TTC549 (cell line): ENCODE data around the gene PIH1D1.

Experiments
- FAIRE-seq: peaks from 2 replicates; lab custom pipeline; 2012; peaks lifted over from hg19 to GRCh38; lab: Jason Lieb, UNC

PIH1D1 gene

DNA sequence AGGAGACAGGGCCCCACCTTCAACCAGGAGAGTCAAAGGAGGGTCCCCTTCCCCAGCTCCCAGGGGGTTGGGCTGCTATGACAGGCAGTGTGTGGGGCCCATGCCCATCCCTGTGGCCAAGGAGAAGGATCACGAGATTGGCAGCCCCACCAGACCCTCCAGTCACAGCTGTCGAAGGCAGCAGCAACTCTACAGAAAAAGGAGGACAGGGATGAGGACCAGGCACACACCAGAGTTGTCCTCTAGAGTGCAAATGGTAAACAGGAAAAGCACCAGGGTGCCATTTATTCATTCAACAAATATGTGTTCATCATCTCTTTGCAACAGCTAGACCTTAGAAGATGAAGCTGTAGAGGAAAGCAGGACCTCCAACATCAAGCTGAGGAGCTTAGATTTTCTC, 32.4 kb downstream of the PIH1D1 start:
- no peak for FAIRE-seq

- FAIRE-seq = no peak
Observed at GRCh38 chr19:49418511-49418910, 33.1 kb downstream of the PIH1D1 start.

GRCh38 chr19:49417088-49417487, 34.5 kb downstream of the PIH1D1 start:
- no peak for FAIRE-seq

DNA sequence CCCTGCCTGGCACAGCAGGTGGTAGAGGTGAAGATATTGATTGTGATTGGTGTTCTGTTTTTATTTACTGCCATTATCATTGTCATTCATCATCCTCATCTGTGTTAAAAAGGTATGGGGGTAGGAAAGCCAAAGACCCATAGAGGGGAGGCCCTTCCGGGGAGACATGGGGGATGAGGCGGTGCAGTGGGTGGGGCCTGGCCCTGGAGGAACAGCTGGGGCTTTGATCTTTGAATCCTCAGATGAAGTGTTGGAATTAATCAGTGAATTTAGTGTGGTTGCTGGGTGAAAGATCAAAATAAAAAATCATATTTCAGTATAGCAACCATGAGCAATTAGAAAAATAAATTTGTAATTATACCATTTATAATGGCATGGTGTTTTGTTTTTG, 35.8 kb downstream of the PIH1D1 start:
- FAIRE-seq = no peak

DNA sequence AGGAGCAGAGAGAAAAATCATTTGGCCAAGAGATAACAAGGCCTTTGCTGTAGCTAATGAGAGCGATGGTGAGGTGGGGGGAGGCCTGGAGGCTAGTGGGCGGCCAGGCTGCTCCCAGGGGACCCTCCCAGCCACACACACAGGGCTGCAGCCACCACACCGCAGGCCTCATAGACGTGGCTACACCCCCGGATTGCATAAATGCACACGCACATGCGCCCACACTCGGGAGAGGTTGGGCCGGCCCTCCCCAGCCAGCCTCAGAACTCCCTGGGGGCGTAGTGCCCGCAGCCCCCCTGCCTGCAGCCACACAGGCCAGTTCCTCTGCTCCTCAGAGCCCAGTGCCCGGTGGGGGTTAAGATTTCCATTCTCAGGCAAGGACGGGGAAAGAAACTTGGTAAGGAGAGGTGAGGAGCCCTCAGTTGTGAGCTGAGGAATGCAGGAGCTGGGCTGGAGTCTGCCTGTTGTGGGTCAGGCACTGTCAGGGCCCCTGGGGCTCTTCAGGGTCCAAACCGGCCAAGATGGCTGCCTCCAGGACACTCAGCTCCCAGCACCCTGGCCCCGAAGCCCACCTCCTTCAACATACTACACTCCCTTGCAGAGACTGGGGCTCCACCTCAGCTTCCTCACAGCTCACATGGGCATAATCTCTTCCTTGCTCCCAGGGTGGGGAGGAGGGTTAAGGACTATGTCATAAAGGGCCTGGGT, 36.4 kb downstream of the PIH1D1 start:
- no peak for FAIRE-seq

GRCh38 chr19:49414256-49414655, 37.4 kb downstream of the PIH1D1 start:
- no peak for FAIRE-seq

DNA sequence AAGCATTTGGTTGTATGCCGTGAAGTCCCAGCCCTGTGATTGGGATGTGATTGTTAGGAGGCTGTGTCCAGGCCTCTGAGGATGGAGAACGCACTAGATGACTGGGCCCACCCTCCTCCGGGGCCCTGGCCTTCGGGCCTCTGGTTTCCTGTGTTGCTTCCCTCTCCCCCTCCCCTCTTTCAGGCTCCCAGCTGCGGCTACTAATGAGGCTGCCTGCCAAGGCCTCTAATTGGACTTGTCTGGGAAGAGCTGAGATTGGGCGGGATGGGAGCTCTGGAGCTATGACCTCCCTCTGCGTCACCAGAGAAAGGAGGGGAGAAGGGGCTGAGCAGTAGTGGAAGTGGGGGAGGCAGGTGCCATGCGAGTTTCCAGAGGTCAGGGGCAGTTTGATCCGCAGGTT, 38.3 kb downstream of the PIH1D1 start:
- no peak for FAIRE-seq

DNA sequence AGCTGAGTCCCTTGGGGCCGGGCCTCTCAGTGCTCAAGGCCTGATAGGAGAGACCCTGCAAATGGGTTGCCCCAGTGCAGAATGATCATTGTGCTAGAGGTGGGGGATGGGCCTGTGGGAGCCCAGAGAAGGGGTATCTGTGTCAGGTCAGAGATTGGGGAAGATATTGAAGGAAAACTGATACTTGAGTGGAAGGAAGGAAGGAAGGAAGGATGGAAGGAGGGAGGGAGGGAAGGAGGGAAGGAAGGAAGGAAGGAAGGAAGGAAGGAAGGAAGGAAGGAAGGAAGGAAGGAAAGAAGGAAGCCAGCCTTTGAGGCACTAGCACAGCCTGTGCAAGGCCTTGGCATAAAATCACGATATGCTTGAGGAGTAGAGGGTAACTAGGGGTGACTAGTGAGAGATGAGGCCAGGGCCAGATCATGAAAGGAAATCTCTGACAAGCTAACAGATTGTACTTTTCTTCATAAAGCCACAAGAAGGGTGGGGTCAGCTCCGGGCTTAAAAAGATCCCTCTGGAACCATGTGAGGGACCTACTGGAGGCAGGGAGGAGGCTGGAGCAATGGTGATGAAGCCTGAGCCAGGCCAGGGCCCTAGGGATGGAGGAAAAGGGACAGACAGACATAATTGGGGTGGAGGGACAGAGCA, 39.8 kb downstream of the PIH1D1 start:
- no peak for FAIRE-seq

GRCh38 chr19:49409441-49410029, 42.1 kb downstream of the PIH1D1 start:
- no peak for FAIRE-seq

GRCh38 chr19:49408816-49409440, 42.7 kb downstream of the PIH1D1 start:
- no peak for FAIRE-seq

DNA sequence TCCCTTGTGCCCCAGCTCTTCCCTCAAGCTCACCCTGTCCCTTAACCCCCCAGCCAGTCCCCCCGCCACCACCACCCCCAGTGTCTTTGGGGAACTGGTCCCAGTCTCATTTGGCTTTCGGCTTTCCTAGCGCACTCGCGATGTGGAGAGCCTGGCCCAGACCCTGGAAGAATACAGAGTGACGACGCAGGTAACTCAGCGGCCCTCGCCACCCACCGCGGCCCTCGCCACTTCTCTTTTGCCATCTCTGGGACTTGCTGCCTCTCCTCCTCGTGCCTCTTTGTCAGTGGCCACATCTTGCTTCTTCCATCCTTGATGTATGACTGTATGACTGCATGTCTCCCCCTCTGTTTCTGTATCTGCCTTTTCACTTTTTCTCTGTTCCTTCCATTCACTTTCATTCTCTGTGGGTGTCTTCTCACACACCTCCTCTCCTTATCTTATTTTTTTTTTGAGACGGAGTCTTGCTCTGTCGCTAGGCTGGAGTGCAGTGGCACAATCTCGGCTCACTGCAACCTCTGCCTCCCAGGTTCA, 44.1 kb downstream of the PIH1D1 start:
- no peak for FAIRE-seq

- no peak for FAIRE-seq
Observed at GRCh38 chr19:49407079-49407478, 44.5 kb downstream of the PIH1D1 start.

- no peak for FAIRE-seq
Observed at GRCh38 chr19:49403404-49404187, 48.0 kb downstream of the PIH1D1 start.

- no peak for FAIRE-seq
Observed at GRCh38 chr19:49400029-49400428, 51.6 kb downstream of the PIH1D1 start.

GRCh38 chr19:49398931-49399330, 52.7 kb downstream of the PIH1D1 start:
- no peak for FAIRE-seq

DNA sequence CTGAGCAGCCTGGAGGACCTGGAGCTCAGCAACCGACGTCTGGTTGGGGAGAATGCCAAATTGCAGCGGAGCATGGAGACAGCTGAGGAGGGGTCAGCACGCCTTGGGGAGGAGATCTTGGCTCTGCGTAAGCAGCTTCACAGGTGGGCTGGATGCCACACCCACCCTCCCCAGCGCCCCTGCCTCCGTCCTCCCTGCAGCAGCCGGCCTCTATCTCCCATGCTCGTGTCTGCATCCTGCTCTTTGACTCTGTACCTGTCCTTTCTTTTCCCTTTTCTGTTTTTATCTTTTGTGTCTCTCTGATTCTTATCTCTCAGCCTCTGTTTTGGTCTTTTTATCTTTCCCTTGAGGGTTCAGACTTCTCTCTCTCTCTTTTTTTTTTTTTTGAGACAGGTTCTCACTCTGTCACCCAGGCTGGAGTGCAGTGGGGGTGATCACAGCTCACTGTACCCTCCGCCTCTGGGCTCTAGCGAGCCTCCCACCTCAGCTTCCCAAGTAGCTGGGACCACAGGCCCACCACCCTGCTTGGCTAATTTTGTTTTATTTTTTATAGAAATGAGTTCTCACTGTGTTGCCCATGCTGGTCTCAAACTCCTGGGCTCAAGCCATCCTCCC, 53.5 kb downstream of the PIH1D1 start:
- FAIRE-seq = no peak

GRCh38 chr19:49396738-49397505, 54.7 kb downstream of the PIH1D1 start:
- FAIRE-seq = no peak
